Gastroesophageal sphincter (tissue), 4 donors: ENCODE measurements around the gene PERCC1. TPM values are rescaled to one million over a fixed set of nuclear protein-coding genes. Genes with fewer than 3 reads are reported as not detected.

Experiments used
- ATAC-seq: fragments of 150-250 bp; one replicate; pipeline ENCODE4 v1.9.1; 2016; ENCODE audit warnings: mild to moderate bottlenecking, moderate library complexity
- H3K27ac ChIP-seq, 4 donors: fragments of 200-600 bp; sonication (generic) in 3 of 4; 1 replicate in 3 of 4; 2 replicates in 1 of 4; pipeline ENCODE4 v1.5.1; 2016 to 2019
- H3K27me3 ChIP-seq: fragments of 200-600 bp; sonication (generic); one replicate; pipeline ENCODE4 v1.5.1; 2019
- H3K36me3 ChIP-seq, 2 donors: fragments of 200-600 bp; sonication (generic); one replicate each; pipeline ENCODE4 v1.5.1; 2019; ENCODE audit warnings: control low read depth in 1 of 2
- H3K4me1 ChIP-seq, 3 donors: fragments of 200-600 bp; sonication (generic); 1 replicate in 2 of 3; 2 replicates in 1 of 3; pipeline ENCODE4 v1.5.1; 2016 to 2019; ENCODE audit warnings: control low read depth in 2 of 3
- H3K4me3 ChIP-seq, 2 donors: fragments of 200-600 bp; sonication (generic); one replicate each; pipeline ENCODE4 v1.5.1; 2019; ENCODE audit warnings: mild to moderate bottlenecking in 1 of 2, moderate library complexity in 1 of 2
- H3K9me3 ChIP-seq, 3 donors: fragments of 200-600 bp; sonication (generic); one replicate each; pipeline ENCODE4 v1.5.1; 2017 to 2019; ENCODE audit warnings: control low read depth in 2 of 3
- EP300 ChIP-seq: sonication (generic); formaldehyde crosslinking; IDR thresholded peaks from one replicate; pipeline ENCODE4 v1.6.1; 2017; ENCODE audit warnings: antibody characterized with exemption, mild to moderate bottlenecking
- POLR2A ChIP-seq, 2 donors: fragments of 450-650 bp; IDR thresholded peaks; one replicate each; pipeline ENCODE4 v1.6.1; 2017; ENCODE audit warnings: antibody characterized with exemption in 2 of 2, mild to moderate bottlenecking in 2 of 2, moderate library complexity in 1 of 2
- POLR2AphosphoS5 ChIP-seq: sonication (generic); formaldehyde crosslinking; IDR thresholded peaks from one replicate; pipeline ENCODE4 v1.6.1; 2017; ENCODE audit warnings: antibody characterized with exemption
- WGBS, 2 donors: methylation state at CpG; one replicate each; pipeline ENCODE4 v1.1.5; 2018; ENCODE audit warnings: low coverage in 1 of 2; 5-methylcytosine and 5-hydroxymethylcytosine counted together
- total RNA-seq, 4 donors: library from RNA; depleted of rRNA; stranded (reverse); fragments of >200 nt; gene quantifications; one replicate each; pipeline ENCODE4 v1.1.0, GENCODE V29; 2016
- TF ChIP-seq, protein P1 (sequence below), 4 experiments: fragments of 200-600 bp in 2 of 4; fragments of 450-650 bp in 2 of 4; sonication (generic) in 1 of 4; IDR thresholded peaks; one replicate each; pipeline ENCODE4 v1.5.1; 2017 to 2019; ENCODE audit warnings: antibody characterized with exemption in 4 of 4, mild to moderate bottlenecking in 2 of 4, moderate library complexity in 2 of 4

The PERCC1 gene
- under 1 TPM in 1 of 4 donors, not detected in 3; 0.74 TPM for total RNA-seq

- no peaks in the 10 kb centered on the region for H3K9me3 ChIP-seq
- H3K4me3 ChIP-seq: no peak within 1 kb of the TSS
- WGBS, 2 donors: 93% methylated on average over 5 of the region's 35 CpGs; no CpG with 5 or more reads in 1 of the 2 donors
- TF ChIP-seq POLR2A (IDR thresholded peaks at IDR 0.05): no peak
- TF ChIP-seq POLR2AphosphoS5: no peak
- TF ChIP-seq, protein P1, sequence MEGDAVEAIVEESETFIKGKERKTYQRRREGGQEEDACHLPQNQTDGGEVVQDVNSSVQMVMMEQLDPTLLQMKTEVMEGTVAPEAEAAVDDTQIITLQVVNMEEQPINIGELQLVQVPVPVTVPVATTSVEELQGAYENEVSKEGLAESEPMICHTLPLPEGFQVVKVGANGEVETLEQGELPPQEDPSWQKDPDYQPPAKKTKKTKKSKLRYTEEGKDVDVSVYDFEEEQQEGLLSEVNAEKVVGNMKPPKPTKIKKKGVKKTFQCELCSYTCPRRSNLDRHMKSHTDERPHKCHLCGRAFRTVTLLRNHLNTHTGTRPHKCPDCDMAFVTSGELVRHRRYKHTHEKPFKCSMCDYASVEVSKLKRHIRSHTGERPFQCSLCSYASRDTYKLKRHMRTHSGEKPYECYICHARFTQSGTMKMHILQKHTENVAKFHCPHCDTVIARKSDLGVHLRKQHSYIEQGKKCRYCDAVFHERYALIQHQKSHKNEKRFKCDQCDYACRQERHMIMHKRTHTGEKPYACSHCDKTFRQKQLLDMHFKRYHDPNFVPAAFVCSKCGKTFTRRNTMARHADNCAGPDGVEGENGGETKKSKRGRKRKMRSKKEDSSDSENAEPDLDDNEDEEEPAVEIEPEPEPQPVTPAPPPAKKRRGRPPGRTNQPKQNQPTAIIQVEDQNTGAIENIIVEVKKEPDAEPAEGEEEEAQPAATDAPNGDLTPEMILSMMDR (IDR thresholded peaks at IDR 0.05): no peak
- TF ChIP-seq EP300: no peak
- peaks cover 0 to 6% (median 0%) of the 10 kb centered on the region in 3 donors for H3K4me1 ChIP-seq
- peaks cover 47% of the 10 kb centered on the region for H3K27me3 ChIP-seq
- no peak for ATAC-seq
- peaks cover 0 to 2% of the 10 kb centered on the region in 2 donors for H3K36me3 ChIP-seq
- no peak within 1 kb of the TSS for H3K27ac ChIP-seq
Observed at GRCh38 chr16:1430759-1431496, at the start of gene PERCC1. Gene PERCC1 (plus strand): TSS chr16:1431078. CDS start chr16:1432594, 1,516 bp downstream.

- ATAC-seq: no peak
- TF ChIP-seq EP300: no peak
- TF ChIP-seq POLR2A (IDR thresholded peaks at IDR 0.05): no peak
- TF ChIP-seq, protein P1 (IDR thresholded peaks at IDR 0.05): no peak
- no peak for TF ChIP-seq POLR2AphosphoS5
- Histone ChIP-seq H3K4me1 (peaks cover 0 to 29% (median 10%) of the 10 kb centered on the region in 3 donors), H3K36me3 (peaks cover 0 to 75% of the 10 kb centered on the region in 2 donors), H3K9me3 (no peaks in the 10 kb centered on the region), H3K4me3 (no peak overlapping the region), H3K27ac (no peak overlapping the region), H3K27me3 (no peaks in the 10 kb centered on the region)
- WGBS, 2 donors: 97 to 100% methylated on average over 2 to 7 of the region's 9 CpGs
Observed at GRCh38 chr16:1381612-1382406, 49.1 kb upstream of the PERCC1 start.

GRCh38 chr16:1383556-1383955 lies 47.3 kb upstream of the PERCC1 start:
- WGBS, 2 donors: 89% methylated on average over 11 of the region's 18 CpGs; no CpG with 5 or more reads in 1 of the 2 donors
- TF ChIP-seq EP300 (no peak), POLR2A (IDR thresholded peaks at IDR 0.05) (no peak), POLR2AphosphoS5 (no peak)
- TF ChIP-seq, protein P1 (IDR thresholded peaks at IDR 0.05): no peak
- H3K27me3 ChIP-seq: no peaks in the 10 kb centered on the region
- H3K27ac ChIP-seq: no peak overlapping the region
- H3K4me1 ChIP-seq: peaks cover 0 to 17% (median 9%) of the 10 kb centered on the region in 3 donors
- no peak for ATAC-seq
- no peak overlapping the region for H3K4me3 ChIP-seq
- H3K9me3 ChIP-seq: no peaks in the 10 kb centered on the region
- H3K36me3 ChIP-seq: peaks cover 0 to 84% of the 10 kb centered on the region in 2 donors

DNA sequence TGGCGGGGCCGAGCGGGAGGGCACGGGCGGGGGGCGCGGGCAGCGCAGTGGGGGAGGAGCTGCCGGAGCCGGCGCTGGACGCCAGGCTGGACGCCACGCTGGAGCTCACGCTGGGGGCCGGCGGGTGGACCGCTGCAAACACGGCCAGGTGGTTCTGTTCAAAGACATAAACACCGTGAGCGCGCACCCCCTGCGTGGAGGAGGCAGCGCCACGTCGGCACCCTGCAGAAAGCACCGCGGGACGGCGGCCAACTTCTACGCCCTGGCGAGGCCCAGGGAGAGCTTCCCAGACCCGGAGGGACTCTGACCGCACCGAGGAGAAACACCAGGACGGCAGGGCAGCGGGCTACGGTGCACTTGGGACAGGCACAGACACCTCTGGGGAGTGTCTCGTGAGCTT lies 45.6 kb upstream of the PERCC1 start:
- Histone ChIP-seq H3K9me3 (no peaks in the 10 kb centered on the region), H3K27me3 (no peaks in the 10 kb centered on the region), H3K4me3 (no peak overlapping the region), H3K4me1 (peaks cover 0 to under 1% (median 0%) of the 10 kb centered on the region in 3 donors), H3K36me3 (peaks cover 0 to 100% of the 10 kb centered on the region in 2 donors), H3K27ac (no peak overlapping the region)
- TF ChIP-seq, protein P1 (IDR thresholded peaks at IDR 0.05): no peak
- TF ChIP-seq POLR2A (IDR thresholded peaks at IDR 0.05) (no peak), EP300 (no peak), POLR2AphosphoS5 (no peak)
- WGBS, 2 donors: 97 to 100% methylated on average over 5 to 7 of the region's 39 CpGs
- ATAC-seq: no peak
